Adrenal gland (tissue), 12 donors: Measurements from ENCODE around the gene SLC22A4. TPM values are rescaled to one million over a fixed set of nuclear protein-coding genes. Genes with fewer than 3 reads are reported as not detected.

Experiments used
- DNase-seq, 7 donors: peaks; one replicate each; pipeline ENCODE4 v3.0.0-alpha.2; 2019 to 2020
- H3K27ac ChIP-seq, 5 donors: fragments of 200-600 bp; sonication (generic) in 4 of 5; 1 replicate in 3 of 5; 2 replicates in 2 of 5; pipeline versions ENCODE4 v1.5.1 to v1.8.0; 2016 to 2020; ENCODE audit warnings: mild to moderate bottlenecking in 1 of 5
- H3K27me3 ChIP-seq: fragments of 200-600 bp; 2 replicates; pipeline ENCODE4 v1.8.0; 2021
- H3K36me3 ChIP-seq, 2 donors: fragments of 200-600 bp; replicated peaks in 1 of 2; 1 replicate in 1 of 2; 2 replicates in 1 of 2; pipeline versions ENCODE4 v1.5.1 to v1.8.0; 2018 to 2022
- H3K4me1 ChIP-seq, 2 donors: fragments of 200-600 bp; replicated peaks in 1 of 2; 1 replicate in 1 of 2; 2 replicates in 1 of 2; pipeline versions ENCODE4 v1.5.1 to v1.8.0; 2018 to 2021
- H3K4me3 ChIP-seq, 4 donors: fragments of 200-600 bp; sonication (generic) in 3 of 4; one replicate each; pipeline ENCODE4 v1.5.1; 2016 to 2018
- H3K9me3 ChIP-seq, 3 donors: fragments of 200-600 bp; sonication (generic) in 1 of 3; replicated peaks in 1 of 3; 1 replicate in 2 of 3; 2 replicates in 1 of 3; pipeline versions ENCODE4 v1.5.1 to v1.8.0; 2016 to 2021
- POLR2A ChIP-seq, 2 donors: fragments of 450-650 bp; IDR thresholded peaks; one replicate each; pipeline ENCODE4 v1.6.1; 2017; ENCODE audit warnings: antibody characterized with exemption in 2 of 2, mild to moderate bottlenecking in 2 of 2, moderate library complexity in 1 of 2
- WGBS, 4 donors: extraction: QIAGEN DNeasy Blood & Tissue Kit in 2 of 4; methylation state at CpG; one replicate each; pipeline versions ENCODE4 v1.1.5 to v1.1.7; 2013 to 2017; 5-methylcytosine and 5-hydroxymethylcytosine counted together
- intact Hi-C, 2 donors: fragments of 100-400 bp; cut with DNase I; formaldehyde crosslinking; loops; one replicate each; pipeline versions ENCODE4 v1.14.1 to v1.15.0; 2022 to 2023
- polyA plus RNA-seq, 3 donors: library from polyadenylated mRNA; stranded (reverse); fragments of 200-250 nt in 2 of 3; fragments of 350-450 nt in 1 of 3; fragmentation: Illumina TruSeq in 1 of 3; extraction: RNeasy Lipid Tissue Mini Kit (QIAGEN cat#74804) in 1 of 3; gene quantifications; one replicate each; pipeline ENCODE4 v1.2.3, GENCODE V29; 2013 to 2014
- total RNA-seq, 9 donors: library from RNA; depleted of rRNA in 4 of 9; stranded (reverse); fragments of >200 nt in 4 of 9; fragments of 120-200 nt in 1 of 9; fragmentation: NEBNext Ultra II Directional in 1 of 9; extraction: Animal tissue kit (Norgen Biotek cat#: 25700) in 1 of 9; gene quantifications; one replicate each; pipeline versions ENCODE4 v1.1.0 to v1.2.4, GENCODE V29; 2013 to 2023
- TF ChIP-seq, protein P1 (sequence below), 6 experiments: fragments of 450-650 bp in 4 of 6; fragments of 200-600 bp in 2 of 6; sonication (generic) in 1 of 6; IDR thresholded peaks; 1 replicate in 5 of 6; 2 replicates in 1 of 6; pipeline versions ENCODE4 v1.5.1 to v1.8.0; 2016 to 2021; ENCODE audit warnings: antibody characterized with exemption in 6 of 6, mild to moderate bottlenecking in 2 of 6, moderate library complexity in 1 of 6
- donor health status: healthy with polysubstance abuse.
- donor health status: Bipolar disorder and iron deficiency.
- donor health status: DM: yes; HTN: yes; CAD: no.
- donor health status: DM: no; HTN: no; CAD: no.
- donor health status: DM: no; HTN: no; CAD: no.
- donor health status: DM: yes; HTN: yes; CAD: no.

SLC22A4 gene
- total and polyA plus RNA-seq, 12 donors: 1.4 to 8.2 (median 3.2) TPM

DNA sequence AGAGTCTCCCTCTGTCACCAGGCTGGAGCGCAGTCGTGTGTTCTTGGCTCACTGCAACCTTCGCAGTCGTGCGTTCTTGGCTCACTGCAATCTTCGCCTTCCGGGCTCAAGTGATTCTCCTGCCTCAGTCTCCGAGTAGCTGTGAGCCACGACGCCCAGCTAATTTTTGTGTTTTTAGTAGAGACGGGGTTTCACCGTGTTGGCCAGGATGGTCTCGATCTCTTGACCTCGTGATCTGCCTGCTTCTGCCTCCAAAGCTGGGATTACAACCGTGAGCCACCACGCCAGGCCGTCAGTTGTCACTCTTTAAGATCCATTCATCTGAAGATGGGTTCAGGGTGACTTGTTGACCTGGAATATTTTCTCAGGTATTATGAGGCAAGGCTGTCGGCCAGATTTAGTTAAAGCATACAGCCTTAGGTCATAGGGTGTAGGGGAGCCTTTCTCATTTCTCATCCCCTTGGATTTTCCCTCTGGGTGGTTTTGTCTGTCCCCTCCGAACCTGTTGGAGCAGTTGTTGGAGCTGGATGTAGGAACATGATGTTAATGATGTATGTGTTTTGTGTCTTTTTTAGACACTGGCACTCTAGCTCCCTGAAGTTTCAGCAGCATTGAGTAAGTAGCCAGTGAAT, 76.9 kb downstream of the SLC22A4 start:
- H3K27me3 ChIP-seq: no peaks in the 10 kb centered on the region
- no peak for DNase-seq
- H3K9me3 ChIP-seq: no peaks in the 10 kb centered on the region
- no peak overlapping the region for H3K27ac ChIP-seq
- no peak overlapping the region for H3K4me3 ChIP-seq
- H3K4me1 ChIP-seq: peaks cover 18 to 38% of the 10 kb centered on the region in 2 donors
- H3K36me3 ChIP-seq: no peaks in the 10 kb centered on the region
- TF ChIP-seq, protein P1, sequence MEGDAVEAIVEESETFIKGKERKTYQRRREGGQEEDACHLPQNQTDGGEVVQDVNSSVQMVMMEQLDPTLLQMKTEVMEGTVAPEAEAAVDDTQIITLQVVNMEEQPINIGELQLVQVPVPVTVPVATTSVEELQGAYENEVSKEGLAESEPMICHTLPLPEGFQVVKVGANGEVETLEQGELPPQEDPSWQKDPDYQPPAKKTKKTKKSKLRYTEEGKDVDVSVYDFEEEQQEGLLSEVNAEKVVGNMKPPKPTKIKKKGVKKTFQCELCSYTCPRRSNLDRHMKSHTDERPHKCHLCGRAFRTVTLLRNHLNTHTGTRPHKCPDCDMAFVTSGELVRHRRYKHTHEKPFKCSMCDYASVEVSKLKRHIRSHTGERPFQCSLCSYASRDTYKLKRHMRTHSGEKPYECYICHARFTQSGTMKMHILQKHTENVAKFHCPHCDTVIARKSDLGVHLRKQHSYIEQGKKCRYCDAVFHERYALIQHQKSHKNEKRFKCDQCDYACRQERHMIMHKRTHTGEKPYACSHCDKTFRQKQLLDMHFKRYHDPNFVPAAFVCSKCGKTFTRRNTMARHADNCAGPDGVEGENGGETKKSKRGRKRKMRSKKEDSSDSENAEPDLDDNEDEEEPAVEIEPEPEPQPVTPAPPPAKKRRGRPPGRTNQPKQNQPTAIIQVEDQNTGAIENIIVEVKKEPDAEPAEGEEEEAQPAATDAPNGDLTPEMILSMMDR (IDR thresholded peaks at IDR 0.05): no peak
- TF ChIP-seq POLR2A (IDR thresholded peaks at IDR 0.05): no peak
- intact Hi-C loops: no loop called here
- WGBS, 4 donors: 88 to 96% (median 92%) methylated on average over 19 of the region's 19 CpGs

DNA sequence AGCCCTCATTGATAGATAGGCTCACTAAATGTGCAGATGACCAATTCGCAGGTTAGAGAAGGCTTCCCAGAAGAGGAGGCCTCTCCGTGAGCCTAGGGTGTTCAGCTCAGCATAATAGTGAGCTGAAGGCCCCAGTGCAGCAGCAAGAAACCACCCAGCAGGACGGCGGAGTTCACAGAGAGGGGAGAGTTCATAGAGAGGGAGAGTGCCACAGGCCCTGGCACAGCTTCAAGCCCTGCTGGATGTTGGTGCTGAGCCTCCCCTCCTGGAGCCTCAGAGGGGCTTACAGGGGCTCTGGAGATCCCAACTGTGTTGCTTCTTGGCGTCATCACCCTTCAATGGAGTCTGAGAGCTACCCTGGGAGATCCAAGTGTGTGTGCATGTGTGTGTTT, 77.4 kb downstream of the SLC22A4 start:
- H3K4me1 ChIP-seq: peaks cover 18 to 38% of the 10 kb centered on the region in 2 donors
- H3K9me3 ChIP-seq: no peaks in the 10 kb centered on the region
- no peak overlapping the region for H3K4me3 ChIP-seq
- no peak for TF ChIP-seq POLR2A (IDR thresholded peaks at IDR 0.05)
- TF ChIP-seq, protein P1 (IDR thresholded peaks at IDR 0.05): no peak
- no peak overlapping the region for H3K27ac ChIP-seq
- no peaks in the 10 kb centered on the region for H3K36me3 ChIP-seq
- 88 to 94% (median 92%) methylated on average over 5 of the region's 5 CpGs for WGBS, 4 donors
- H3K27me3 ChIP-seq: no peaks in the 10 kb centered on the region
- intact Hi-C loops: no loop called here
- DNase-seq: no peak

DNA sequence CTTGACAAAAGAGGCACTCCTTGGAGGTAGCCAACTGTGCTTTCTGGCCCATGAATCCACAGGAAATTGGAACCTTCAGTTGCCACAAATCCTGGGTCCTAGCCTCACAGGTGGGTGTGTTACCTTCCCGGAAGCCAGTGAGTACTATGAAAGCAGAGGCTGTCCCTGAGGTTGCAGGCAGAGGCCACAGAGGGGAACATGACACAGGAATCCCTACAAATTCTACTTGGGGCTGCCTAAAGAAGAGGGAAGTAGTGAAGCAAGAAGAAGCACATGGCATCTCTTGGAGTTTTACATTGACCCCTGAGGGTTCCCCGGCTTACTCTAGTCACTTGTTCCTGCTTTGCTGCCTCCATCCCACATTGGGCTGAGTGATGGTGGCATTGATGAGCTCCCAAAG, 77.9 kb downstream of the SLC22A4 start:
- H3K27ac ChIP-seq: peak overlapping the region in 1 of 5 donors; percentile 13
- 45 to 80% (median 57%) methylated on average over 1 to 2 of the region's 2 CpGs for WGBS, 4 donors
- H3K27me3 ChIP-seq: no peaks in the 10 kb centered on the region
- no peaks in the 10 kb centered on the region for H3K9me3 ChIP-seq
- H3K4me3 ChIP-seq: no peak overlapping the region
- DNase-seq: no peak
- no peaks in the 10 kb centered on the region for H3K36me3 ChIP-seq
- intact Hi-C loops: no loop called here
- TF ChIP-seq POLR2A (IDR thresholded peaks at IDR 0.05): no peak
- TF ChIP-seq, protein P1 (IDR thresholded peaks at IDR 0.05): no peak
- peaks cover 18 to 38% of the 10 kb centered on the region in 2 donors for H3K4me1 ChIP-seq

DNA sequence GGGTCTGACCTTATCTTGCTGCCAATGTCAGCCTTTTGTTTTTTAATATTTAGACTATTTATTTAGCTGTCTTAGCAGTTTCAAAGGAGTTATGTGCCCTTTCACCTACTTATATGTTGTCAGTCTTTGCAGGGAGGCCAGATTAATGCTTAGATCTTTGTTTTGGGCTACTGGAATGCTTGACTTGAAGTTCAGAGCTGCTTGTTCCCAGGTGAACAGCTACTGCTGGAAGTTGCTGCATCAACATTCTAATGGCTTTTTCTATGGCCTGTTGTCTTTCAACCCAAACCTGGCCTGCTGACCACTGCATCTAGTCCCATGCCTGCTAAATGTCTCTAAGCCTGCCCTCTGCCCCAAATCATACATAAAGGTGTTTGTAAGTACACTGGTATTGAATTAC, 78.3 kb downstream of the SLC22A4 start:
- no peaks in the 10 kb centered on the region for H3K9me3 ChIP-seq
- no peak overlapping the region for H3K4me3 ChIP-seq
- H3K36me3 ChIP-seq: no peaks in the 10 kb centered on the region
- peak overlapping the region in 1 of 5 donors; percentile 13 for H3K27ac ChIP-seq
- intact Hi-C loops: no loop called here
- no peak for DNase-seq
- no peaks in the 10 kb centered on the region for H3K27me3 ChIP-seq
- H3K4me1 ChIP-seq: peaks cover 18 to 38% of the 10 kb centered on the region in 2 donors
- no peak for TF ChIP-seq POLR2A (IDR thresholded peaks at IDR 0.05)
- TF ChIP-seq, protein P1 (IDR thresholded peaks at IDR 0.05): no peak
